Dendritic cell treated with granulocyte-macrophage colony-stimulating factor and Interleukin-4, amounts not matched to agents 40 ng/mL and 50 ng/mL, for 4 days (primary cell): ENCODE results near the gene POU2AF3.

Experiments used
- H3K27ac Mint-ChIP-seq: one replicate; pipeline ENCODE4 v1.8.0; 2022; ENCODE audit warnings: mild to moderate bottlenecking, mixed read lengths
- H3K27me3 Mint-ChIP-seq: one replicate; pipeline ENCODE4 v1.8.0; 2022; ENCODE audit warnings: mild to moderate bottlenecking, mixed read lengths
- H3K36me3 Mint-ChIP-seq: one replicate; pipeline ENCODE4 v1.8.0; 2022; ENCODE audit warnings: low read depth, mixed read lengths
- H3K4me1 Mint-ChIP-seq: one replicate; pipeline ENCODE4 v1.8.0; 2022; ENCODE audit warnings: low read depth, mixed read lengths
- H3K4me3 Mint-ChIP-seq: one replicate; pipeline ENCODE4 v1.8.0; 2022; ENCODE audit warnings: mild to moderate bottlenecking, moderate library complexity, mixed read lengths
- H3K9me3 Mint-ChIP-seq: one replicate; pipeline ENCODE4 v1.8.0; 2022; ENCODE audit warnings: mixed read lengths
- intact Hi-C: fragments of 100-400 bp; cut with micrococcal nuclease; formaldehyde crosslinking; loops from one replicate; pipeline ENCODE4 v1.15.0; 2022

POU2AF3 gene

GRCh38 chr11:111357150-111358037, 59.0 kb downstream of the POU2AF3 start:
- Mint-ChIP-seq H3K27ac (no peak overlapping the region), H3K27me3 (no peaks in the 10 kb centered on the region)

More at GRCh38 chr11:111357150-111358037, 59.0 kb downstream of the POU2AF3 start:
- Mint-ChIP-seq H3K4me1 (no peaks in the 10 kb centered on the region), H3K9me3 (no peaks in the 10 kb centered on the region), H3K4me3 (no peak overlapping the region), H3K36me3 (no peaks in the 10 kb centered on the region)
- intact Hi-C loops = no loop called here
